GM23338 (cell line): ENCODE data around the gene USP20. TPM values are rescaled to one million over a fixed set of nuclear protein-coding genes. Genes with fewer than 3 reads are reported as not detected.

Experiments used
- ATAC-seq: fragments of 200-7000 bp; cut with Tn5 transposase; 3 replicates; pipeline ENCODE4 v1.9.1; 2020
- DNase-seq: peaks from one replicate; pipeline ENCODE4 v3.0.0-alpha.2; 2015; ENCODE audit warnings: low spot score
- H2AFZ ChIP-seq: fragments of 200-600 bp; sonication (generic); 2 replicates; pipeline ENCODE4 v1.8.0; 2016; ENCODE audit warnings: antibody characterized with exemption, mild to moderate bottlenecking, moderate library complexity
- H3F3A ChIP-seq: fragments of 200-600 bp; sonication (generic); replicated peaks from 2 replicates; pipeline ENCODE4 v1.8.0; 2017; ENCODE audit warnings: antibody characterized with exemption, mixed run types, low read depth
- H3K27ac ChIP-seq: fragments of 200-600 bp; sonication (generic); 2 replicates; pipeline ENCODE4 v1.6.1; 2016; ENCODE audit warnings: low read depth
- H3K27me3 ChIP-seq: fragments of 200-600 bp; sonication (generic); 2 replicates; pipeline ENCODE4 v1.8.0; 2016; ENCODE audit warnings: mild to moderate bottlenecking, mixed run types, moderate library complexity; ENCODE audit not compliant: insufficient read depth
- H3K36me3 ChIP-seq: fragments of 200-600 bp; sonication (generic); 2 replicates; pipeline ENCODE4 v1.8.0; 2016; ENCODE audit warnings: mild to moderate bottlenecking; ENCODE audit not compliant: insufficient read depth
- H3K4me1 ChIP-seq: fragments of 200-600 bp; sonication (generic); 2 replicates; pipeline ENCODE4 v1.8.0; 2016; ENCODE audit warnings: mild to moderate bottlenecking, moderate library complexity; ENCODE audit not compliant: insufficient read depth
- H3K4me2 ChIP-seq: fragments of 200-600 bp; sonication (generic); 2 replicates; pipeline ENCODE4 v1.7.1; 2017; ENCODE audit warnings: mixed run types
- H3K4me3 ChIP-seq: fragments of 200-600 bp; sonication (generic); 2 replicates; pipeline ENCODE4 v1.6.1; 2016; ENCODE audit warnings: mixed run types
- H3K79me2 ChIP-seq: fragments of 200-600 bp; sonication (generic); replicated peaks from 2 replicates; pipeline ENCODE4 v1.8.0; 2017; ENCODE audit warnings: mild to moderate bottlenecking; ENCODE audit not compliant: insufficient read depth
- H3K9me2 ChIP-seq: fragments of 200-600 bp; sonication (generic); 2 replicates; pipeline ENCODE4 v1.8.0; 2017; ENCODE audit not compliant: insufficient read depth
- H4K20me1 ChIP-seq: fragments of 200-600 bp; sonication (generic); replicated peaks from 2 replicates; pipeline ENCODE4 v1.8.0; 2017; ENCODE audit warnings: mild to moderate bottlenecking; ENCODE audit not compliant: insufficient read depth
- H3K27ac Mint-ChIP-seq: 2 replicates; pipeline ENCODE4 v1.8.0; 2020; ENCODE audit warnings: inconsistent platforms, mild to moderate bottlenecking, moderate library complexity, mixed read lengths
- H3K27me3 Mint-ChIP-seq: 3 replicates; pipeline ENCODE4 v1.8.0; 2022; ENCODE audit warnings: low read depth, mild to moderate bottlenecking, moderate library complexity, mixed read lengths, inconsistent platforms; ENCODE audit not compliant: insufficient read depth, poor library complexity
- H3K36me3 Mint-ChIP-seq: 3 replicates; pipeline ENCODE4 v1.8.0; 2021; ENCODE audit warnings: low read depth, mild to moderate bottlenecking, inconsistent platforms, moderate library complexity, mixed read lengths
- H3K4me1 Mint-ChIP-seq: 3 replicates; pipeline ENCODE4 v1.8.0; 2020; ENCODE audit warnings: mild to moderate bottlenecking, inconsistent platforms, mixed read lengths
- H3K4me3 Mint-ChIP-seq: 3 replicates; pipeline ENCODE4 v1.8.0; 2021; ENCODE audit warnings: moderate library complexity, mild to moderate bottlenecking, inconsistent platforms, mixed read lengths
- H3K9me3 Mint-ChIP-seq: 3 replicates; pipeline ENCODE4 v1.8.0; 2020; ENCODE audit warnings: moderate library complexity, mild to moderate bottlenecking, inconsistent platforms, mixed read lengths
- CREB1 ChIP-seq: fragments of 250-450 bp; sonication (Bioruptor Pico); IDR thresholded peaks from 2 replicates; pipeline ENCODE4 v1.5.0; 2020; ENCODE audit warnings: low read depth, mild to moderate bottlenecking, moderate library complexity
- CTCF ChIP-seq, 2 experiments: fragments of 200-600 bp in 1 of 2; sonication (generic) in 1 of 2; conservative IDR thresholded peaks; 2 replicates each; pipeline versions ENCODE4 v1.5.1 to v1.6.1; 2016 to 2017; ENCODE audit warnings: antibody characterized with exemption in 2 of 2, low read depth in 2 of 2, mild to moderate bottlenecking in 2 of 2, moderate library complexity in 1 of 2
- ETS1 ChIP-seq: IDR thresholded peaks from 2 replicates; pipeline ENCODE4 v1.6.1; 2016; ENCODE audit warnings: antibody characterized with exemption
- EZH2 ChIP-seq: fragments of 200-600 bp; sonication (generic); IDR thresholded peaks from one replicate; pipeline ENCODE4 v1.8.0; 2017; ENCODE audit warnings: antibody characterized with exemption, mild to moderate bottlenecking, low read depth; ENCODE audit not compliant: unreplicated experiment
- EZH2phosphoT487 ChIP-seq: fragments of 200-600 bp; sonication (generic); IDR thresholded peaks from one replicate; pipeline ENCODE4 v1.8.1; 2018; ENCODE audit warnings: antibody characterized with exemption; ENCODE audit not compliant: unreplicated experiment
- JUNB ChIP-seq: IDR thresholded peaks from one replicate; pipeline ENCODE4 v1.6.1; 2016; ENCODE audit warnings: antibody characterized with exemption; ENCODE audit not compliant: unreplicated experiment
- NANOG ChIP-seq: IDR thresholded peaks from 2 replicates; pipeline ENCODE4 v1.6.1; 2016; ENCODE audit warnings: antibody characterized with exemption, borderline replicate concordance
- POLR2AphosphoS5 ChIP-seq: IDR thresholded peaks from 2 replicates; pipeline ENCODE4 v1.6.1; 2016; ENCODE audit warnings: antibody characterized with exemption, low read depth
- REST ChIP-seq: IDR thresholded peaks from one replicate; pipeline ENCODE4 v1.6.1; 2018; ENCODE audit warnings: antibody characterized with exemption; ENCODE audit not compliant: unreplicated experiment
- STAT1 ChIP-seq: IDR thresholded peaks from one replicate; pipeline ENCODE4 v1.6.1; 2016; ENCODE audit warnings: antibody characterized with exemption; ENCODE audit not compliant: unreplicated experiment
- ZNF114 ChIP-seq: fragments of 250-450 bp; sonication (Bioruptor Pico); IDR thresholded peaks from 2 replicates; pipeline ENCODE4 v1.5.0; 2020; ENCODE audit warnings: mild to moderate bottlenecking, moderate library complexity
- ZNF331 ChIP-seq: fragments of 250-450 bp; sonication (Bioruptor Pico); IDR thresholded peaks from 2 replicates; pipeline ENCODE4 v1.5.0; 2020; ENCODE audit warnings: low read depth, mild to moderate bottlenecking, moderate library complexity
- ZNF462 ChIP-seq: fragments of 250-450 bp; sonication (Bioruptor Pico); IDR thresholded peaks from 2 replicates; pipeline ENCODE4 v1.5.0; 2020; ENCODE audit warnings: mild to moderate bottlenecking, moderate library complexity
- polyA plus RNA-seq: library from polyadenylated mRNA; unstranded; fragments of >200 nt; fragmentation: Nextera tagmentation; extraction: Ambion mirVana; gene quantifications from 2 replicates; pipeline ENCODE4 v1.2.1, GENCODE V29; 2016
- total RNA-seq: library from RNA; depleted of rRNA; stranded (reverse); fragments of >200 nt; shearing (Covaris generic); gene quantifications from 2 replicates; pipeline ENCODE4 v1.2.3, GENCODE V29; 2014

Gene USP20
- total and polyA plus RNA-seq, 2 experiments from 2014 or later, result 10.4 to 13.0 TPM

GRCh38 chr9:129838707-129839259 is 3.5 kb downstream of the USP20 start:
- Histone ChIP-seq H2AFZ (no peak overlapping the region), H3K36me3 (no peaks in the 10 kb centered on the region), H3K79me2 (peaks cover 11% of the 10 kb centered on the region), H3K4me2 (no peak overlapping the region; the same call in 1 of the 2 replicates), H3K27me3 (no peaks in the 10 kb centered on the region), H3K4me1 (peaks cover 37% of the 10 kb centered on the region), H3K4me3 (no peak overlapping the region), H3F3A (peaks cover 9% of the 10 kb centered on the region; the same call in 1 of the 2 replicates), H4K20me1 (no peaks in the 10 kb centered on the region), H3K27ac (no peak overlapping the region), H3K9me2 (no peaks in the 10 kb centered on the region)
- DNase-seq, result no peak
- no peaks in the 10 kb centered on the region; the same call in 2 of the 3 replicates for H3K9me3 Mint-ChIP-seq
- ATAC-seq, result no peak
- TF ChIP-seq EZH2 (no peak), POLR2AphosphoS5 (no peak), NANOG (no peak), ZNF331 (CRISPR knock-in tag) (no peak), STAT1 (no peak), CTCF (conservative IDR thresholded peaks at IDR 0.05; ENCODE audit: low read depth in 2 of 2) (no peak), ZNF114 (no peak), CREB1 (CRISPR knock-in tag) (no peak), ETS1 (no peak), REST (no peak), ZNF462 (no peak), EZH2phosphoT487 (no peak), JUNB (no peak)
- peaks cover 11% of the 10 kb centered on the region for H3K27me3 Mint-ChIP-seq
- H3K27ac Mint-ChIP-seq, result no peak overlapping the region; the same call in 1 of the 2 replicates
- peaks cover 59% of the 10 kb centered on the region for H3K4me1 Mint-ChIP-seq
- no peaks in the 10 kb centered on the region for H3K36me3 Mint-ChIP-seq
- no peak overlapping the region for H3K4me3 Mint-ChIP-seq
